Fibroblast of lung (primary cell): ENCODE measurements around the gene METAP2.

Experiments used
- EZH2 ChIP-seq: IDR thresholded peaks from 2 replicates; pipeline ENCODE4 v1.5.1; 2012; ENCODE audit warnings: low read length, control low read depth, mild to moderate bottlenecking; ENCODE audit errors: missing control alignments
- TF ChIP-seq, protein P1 (sequence below), 2 donors: IDR thresholded peaks in 1 of 2; conservative IDR thresholded peaks in 1 of 2; 1 replicate in 1 of 2; 2 replicates in 1 of 2; pipeline ENCODE4 v1.5.1; 2011 to 2012; ENCODE audit warnings: low read length in 2 of 2, control low read depth in 1 of 2, inconsistent platforms in 1 of 2, low read depth in 1 of 2, mild to moderate bottlenecking in 1 of 2

DNA sequence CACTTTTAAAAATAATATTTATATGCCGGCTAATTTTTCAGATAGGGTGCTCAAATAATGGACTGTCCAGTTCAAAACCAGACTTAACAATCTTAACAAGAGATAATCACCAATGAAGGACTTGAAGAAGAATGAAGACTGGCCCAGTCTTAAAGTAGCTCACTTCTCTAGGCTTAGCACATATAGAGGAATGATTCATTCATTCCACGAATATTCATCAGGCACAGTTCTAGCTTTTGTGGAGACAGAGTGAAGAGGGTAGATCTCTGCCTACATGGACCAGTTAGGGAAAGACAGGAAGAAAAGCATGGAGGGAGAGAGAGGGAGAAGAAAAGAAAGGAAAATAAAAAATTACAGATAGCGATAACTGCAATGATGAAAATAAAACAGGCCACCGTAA lies 42.8 kb upstream of the METAP2 start:
- TF ChIP-seq, protein P1, sequence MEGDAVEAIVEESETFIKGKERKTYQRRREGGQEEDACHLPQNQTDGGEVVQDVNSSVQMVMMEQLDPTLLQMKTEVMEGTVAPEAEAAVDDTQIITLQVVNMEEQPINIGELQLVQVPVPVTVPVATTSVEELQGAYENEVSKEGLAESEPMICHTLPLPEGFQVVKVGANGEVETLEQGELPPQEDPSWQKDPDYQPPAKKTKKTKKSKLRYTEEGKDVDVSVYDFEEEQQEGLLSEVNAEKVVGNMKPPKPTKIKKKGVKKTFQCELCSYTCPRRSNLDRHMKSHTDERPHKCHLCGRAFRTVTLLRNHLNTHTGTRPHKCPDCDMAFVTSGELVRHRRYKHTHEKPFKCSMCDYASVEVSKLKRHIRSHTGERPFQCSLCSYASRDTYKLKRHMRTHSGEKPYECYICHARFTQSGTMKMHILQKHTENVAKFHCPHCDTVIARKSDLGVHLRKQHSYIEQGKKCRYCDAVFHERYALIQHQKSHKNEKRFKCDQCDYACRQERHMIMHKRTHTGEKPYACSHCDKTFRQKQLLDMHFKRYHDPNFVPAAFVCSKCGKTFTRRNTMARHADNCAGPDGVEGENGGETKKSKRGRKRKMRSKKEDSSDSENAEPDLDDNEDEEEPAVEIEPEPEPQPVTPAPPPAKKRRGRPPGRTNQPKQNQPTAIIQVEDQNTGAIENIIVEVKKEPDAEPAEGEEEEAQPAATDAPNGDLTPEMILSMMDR (conservative IDR thresholded peaks at IDR 0.05 in 1 of 2, IDR thresholded peaks at IDR 0.05 in 1 of 2; ENCODE audit: low read depth in 1 of 2, low read length in 2 of 2): no peak
- no peak for TF ChIP-seq EZH2
